Activated naive CD4-positive, alpha-beta T cell treated with anti-CD3 and anti-CD28 coated beads for 36 hours (primary cell): Measurements from ENCODE around the gene ZNF621. TPM values are rescaled to one million over a fixed set of nuclear protein-coding genes. Genes with fewer than 3 reads are reported as not detected.

ENCODE experiments used
- CTCF ChIA-PET: fragments of 350-600 bp; sonication (Branson Sonifier 250); formaldehyde crosslinking; loops from one replicate; lab custom pipeline; 2021; ENCODE audit warnings: antibody characterized with exemption; lab: Charles Lee
- DNase-seq: peaks from one replicate; pipeline ENCODE4 v3.0.0-alpha.2; 2020
- H3K27ac Mint-ChIP-seq: one replicate; pipeline ENCODE4 v1.8.0; 2021; ENCODE audit warnings: mild to moderate bottlenecking, mixed read lengths
- H3K27me3 Mint-ChIP-seq: one replicate; pipeline ENCODE4 v1.8.0; 2021; ENCODE audit warnings: low read depth, mixed read lengths
- H3K36me3 Mint-ChIP-seq: one replicate; pipeline ENCODE4 v1.8.0; 2021; ENCODE audit warnings: low read depth, mixed read lengths
- H3K4me1 Mint-ChIP-seq: one replicate; pipeline ENCODE4 v1.8.0; 2021; ENCODE audit warnings: low read depth, mixed read lengths
- H3K4me3 Mint-ChIP-seq: one replicate; pipeline ENCODE4 v1.8.0; 2021; ENCODE audit warnings: mild to moderate bottlenecking, moderate library complexity, mixed read lengths
- H3K9me3 Mint-ChIP-seq: one replicate; pipeline ENCODE4 v1.8.0; 2021; ENCODE audit warnings: mixed read lengths
- intact Hi-C: fragments of 100-400 bp; cut with micrococcal nuclease; formaldehyde crosslinking; loops from one replicate; pipeline ENCODE4 v1.15.1; 2023
- total RNA-seq, 2 experiments: library from RNA; stranded (reverse); gene quantifications; one replicate each; pipeline ENCODE4 v1.2.3, GENCODE V29; 2021

The ZNF621 gene
- total RNA-seq, 2 experiments from 2014 or later, result 16.4 to 17.7 TPM

DNA sequence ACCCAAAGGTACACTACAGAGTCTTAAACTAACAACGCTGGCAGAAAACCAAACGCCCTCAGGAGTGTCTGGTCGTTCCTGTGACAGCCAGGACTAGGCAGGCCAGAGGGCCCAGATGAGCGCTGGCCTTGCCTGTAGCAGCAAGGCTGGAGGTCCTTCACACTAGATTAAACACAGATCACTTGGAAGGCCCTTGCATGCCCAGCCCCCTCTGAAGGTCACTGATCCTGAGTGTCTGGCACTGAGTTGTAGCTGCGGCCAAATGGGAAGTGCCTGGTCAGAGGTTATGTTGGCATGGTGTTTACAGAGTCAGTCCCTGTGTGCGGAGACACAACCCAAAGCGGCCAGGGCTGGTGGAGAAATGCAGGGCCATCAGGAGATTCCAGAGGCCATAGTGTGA lies 58.9 kb downstream of the ZNF621 start:
- Mint-ChIP-seq H3K36me3 (no peaks in the 10 kb centered on the region), H3K27ac (no peak overlapping the region), H3K4me3 (no peak overlapping the region), H3K27me3 (peaks cover 2% of the 10 kb centered on the region), H3K4me1 (no peaks in the 10 kb centered on the region), H3K9me3 (no peaks in the 10 kb centered on the region)
- intact Hi-C loops, result loop anchor here (1.0 to 10.0 kb wide), 4 partner anchors 256 to 1298 kb away; no protein-coding TSS in a partner anchor
- DNase-seq, result no peak
- CTCF ChIA-PET, result interaction anchor here (0.8 to 1.8 kb wide), 7 partner anchors 15 to 1298 kb away, joined by 3 to 13 read pairs (median 3); no protein-coding TSS in a partner anchor

DNA sequence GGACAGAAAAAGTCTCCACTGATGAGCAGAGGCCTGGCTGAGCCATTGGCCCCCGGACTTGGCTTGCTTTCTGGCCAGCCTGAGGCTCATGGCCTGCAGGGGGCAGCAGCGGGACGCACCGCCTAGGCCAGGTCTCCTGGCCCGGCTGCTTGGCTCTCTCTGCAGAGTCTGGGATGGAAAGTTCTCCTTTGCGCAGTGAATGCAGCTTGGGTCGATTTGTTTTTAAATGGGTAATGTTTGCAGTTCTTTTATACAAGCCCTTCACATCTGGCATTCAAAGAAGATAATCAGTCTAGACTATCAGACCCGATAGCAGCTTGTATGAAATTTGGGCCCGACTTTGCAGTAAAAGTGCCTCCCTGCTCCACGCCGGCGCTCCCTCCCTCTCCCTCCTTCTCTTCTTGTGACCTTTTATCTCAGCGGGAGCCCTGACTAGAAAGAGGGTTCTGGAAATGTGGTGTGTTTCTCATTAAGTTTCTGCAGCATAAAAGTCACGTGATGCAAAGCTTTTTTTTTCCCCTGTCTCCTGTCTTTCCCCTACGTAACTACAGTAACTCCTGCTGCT lies 59.9 kb downstream of the ZNF621 start:
- peaks cover 2% of the 10 kb centered on the region for H3K27me3 Mint-ChIP-seq
- intact Hi-C loops, result loop anchor here (1.0 to 10.0 kb wide), 4 partner anchors 257 to 1297 kb away; no protein-coding TSS in a partner anchor
- CTCF ChIA-PET, result interaction anchor here (0.6 to 1.8 kb wide), 11 partner anchors 14 to 1297 kb away, joined by 3 to 13 read pairs (median 3); no protein-coding TSS in a partner anchor
- no peaks in the 10 kb centered on the region for H3K4me1 Mint-ChIP-seq
- no peak overlapping the region for H3K4me3 Mint-ChIP-seq
- H3K36me3 Mint-ChIP-seq, result no peaks in the 10 kb centered on the region
- peak; percentile 78 for DNase-seq
- no peak overlapping the region for H3K27ac Mint-ChIP-seq
- no peaks in the 10 kb centered on the region for H3K9me3 Mint-ChIP-seq

DNA sequence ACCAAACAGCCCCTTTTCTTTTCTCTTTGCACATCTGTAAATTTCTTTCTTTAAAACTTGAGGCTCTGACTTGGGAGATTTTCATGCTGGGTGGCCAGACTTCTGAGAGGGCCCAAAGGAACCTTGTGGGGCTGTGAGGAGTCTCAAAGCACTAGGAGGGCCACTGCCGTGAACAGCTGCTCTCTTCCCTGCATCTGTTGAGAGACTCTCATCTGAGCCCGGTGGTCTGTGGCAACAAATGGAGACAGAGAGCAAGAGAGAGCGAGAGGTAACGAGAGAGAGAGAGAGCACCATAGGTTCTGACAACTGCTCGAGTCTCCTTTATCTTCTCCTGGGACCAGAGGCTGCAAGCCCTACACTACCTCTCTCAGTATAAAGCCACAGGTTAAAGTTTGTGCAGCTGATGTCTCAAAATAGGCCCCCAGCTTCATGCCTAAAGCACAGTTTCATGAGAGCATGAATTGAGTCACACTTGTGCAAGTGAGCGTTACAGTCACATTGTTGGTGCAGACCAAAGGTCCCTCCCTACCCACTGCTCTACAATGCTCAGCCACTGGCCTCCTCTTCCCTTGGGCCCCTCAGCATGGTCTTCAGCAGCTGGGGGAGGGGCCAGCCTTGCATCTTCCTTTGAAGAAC lies 60.7 kb downstream of the ZNF621 start:
- H3K27me3 Mint-ChIP-seq, result peaks cover under 1% of the 10 kb centered on the region
- CTCF ChIA-PET, result interaction anchor here (0.8 to 1.8 kb wide), 5 partner anchors 13 to 708 kb away, joined by 3 to 13 read pairs (median 3); no protein-coding TSS in a partner anchor
- H3K4me3 Mint-ChIP-seq, result no peak overlapping the region
- no peak overlapping the region for H3K27ac Mint-ChIP-seq
- no peaks in the 10 kb centered on the region for H3K9me3 Mint-ChIP-seq
- H3K36me3 Mint-ChIP-seq, result no peaks in the 10 kb centered on the region
- H3K4me1 Mint-ChIP-seq, result no peaks in the 10 kb centered on the region
- intact Hi-C loops, result loop anchor here (10.0 kb wide), 1 partner anchor 389 kb away; no protein-coding TSS in a partner anchor
- DNase-seq, result no peak

DNA sequence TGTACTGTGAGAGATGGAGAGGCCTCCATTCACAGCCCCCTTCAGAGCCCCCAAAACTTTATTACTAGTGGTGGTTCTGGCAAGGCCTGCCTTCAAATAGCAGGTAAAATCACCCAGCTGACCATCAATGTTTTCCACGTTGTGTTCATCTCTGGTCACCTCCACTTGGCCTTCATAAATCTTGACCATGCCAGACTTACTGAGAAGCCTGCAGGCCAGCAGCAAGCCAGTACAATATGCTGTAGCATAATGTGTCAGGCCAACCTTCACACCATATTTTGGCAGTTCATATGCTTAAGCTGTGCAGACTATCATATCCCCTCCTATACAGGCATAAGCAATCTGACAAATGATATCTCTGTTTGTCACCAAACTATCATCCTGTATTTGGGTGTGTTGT lies 62.1 kb downstream of the ZNF621 start:
- no peak overlapping the region for H3K27ac Mint-ChIP-seq
- no peaks in the 10 kb centered on the region for H3K9me3 Mint-ChIP-seq
- H3K27me3 Mint-ChIP-seq, result no peaks in the 10 kb centered on the region
- CTCF ChIA-PET, result interaction anchor here (1.3 kb wide), 1 partner anchor 109 kb away, joined by 3 read pairs; no protein-coding TSS in a partner anchor
- H3K4me3 Mint-ChIP-seq, result no peak overlapping the region
- DNase-seq, result no peak
- intact Hi-C loops, result loop anchor here (10.0 kb wide), 1 partner anchor 388 kb away; no protein-coding TSS in a partner anchor
- no peaks in the 10 kb centered on the region for H3K4me1 Mint-ChIP-seq
- no peaks in the 10 kb centered on the region for H3K36me3 Mint-ChIP-seq

DNA sequence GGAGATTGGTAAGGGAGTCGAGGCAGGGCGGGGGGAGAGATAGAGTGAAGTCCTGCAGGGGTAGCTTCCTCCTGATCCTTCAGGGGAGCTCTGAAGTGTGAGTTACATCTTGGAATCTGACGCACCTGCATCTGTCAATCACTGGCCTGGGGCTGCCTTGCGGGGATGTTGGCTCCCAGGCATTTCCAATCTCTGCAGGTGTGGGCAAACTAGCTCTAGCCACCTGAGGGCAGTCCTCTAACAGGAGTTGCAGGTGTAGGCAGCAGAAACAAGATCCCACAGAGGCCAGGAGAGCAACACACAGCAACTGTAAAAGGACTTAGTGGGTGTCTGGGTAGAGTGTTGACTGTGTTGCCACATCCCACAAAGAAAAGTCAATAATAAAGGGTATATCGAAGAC lies 63.6 kb downstream of the ZNF621 start:
- Mint-ChIP-seq H3K4me3 (no peak overlapping the region), H3K27ac (no peak overlapping the region), H3K27me3 (no peaks in the 10 kb centered on the region), H3K36me3 (no peaks in the 10 kb centered on the region), H3K4me1 (no peaks in the 10 kb centered on the region), H3K9me3 (no peaks in the 10 kb centered on the region)
- DNase-seq, result peak; percentile 12
- intact Hi-C loops, result loop anchor here (10.0 kb wide), 1 partner anchor 386 kb away; no protein-coding TSS in a partner anchor
- CTCF ChIA-PET, result no interaction called here

Other genes with a start within 250 kb of the ZNF621 start
- gene EIF1B, start 215.3 kb upstream of the ZNF621 start, total RNA-seq, result 10 to 100 TPM; 47.0 to 49.2 TPM
- not detected for gene ENTPD3, start 137.8 kb upstream of the ZNF621 start, total RNA-seq
- gene RPL14, start 67.6 kb upstream of the ZNF621 start, total RNA-seq, result 1,000 to 10,000 TPM; 3,841 to 3,850 TPM
- gene ZNF619, start 47.8 kb upstream of the ZNF621 start, total RNA-seq, result 1 to 10 TPM; 4.2 to 4.7 TPM
- gene ZNF620, start 18.9 kb upstream of the ZNF621 start, total RNA-seq, result 1 to 10 TPM; 2.3 TPM